OCI-M2 (cell line): ENCODE measurements around the gene GPC6.

ENCODE experiments used
- DNase-seq: peaks from one replicate; lab custom pipeline; 2025; ENCODE audit not compliant: unreplicated experiment; lab: John Stamatoyannopoulos, UW

Gene GPC6

DNA sequence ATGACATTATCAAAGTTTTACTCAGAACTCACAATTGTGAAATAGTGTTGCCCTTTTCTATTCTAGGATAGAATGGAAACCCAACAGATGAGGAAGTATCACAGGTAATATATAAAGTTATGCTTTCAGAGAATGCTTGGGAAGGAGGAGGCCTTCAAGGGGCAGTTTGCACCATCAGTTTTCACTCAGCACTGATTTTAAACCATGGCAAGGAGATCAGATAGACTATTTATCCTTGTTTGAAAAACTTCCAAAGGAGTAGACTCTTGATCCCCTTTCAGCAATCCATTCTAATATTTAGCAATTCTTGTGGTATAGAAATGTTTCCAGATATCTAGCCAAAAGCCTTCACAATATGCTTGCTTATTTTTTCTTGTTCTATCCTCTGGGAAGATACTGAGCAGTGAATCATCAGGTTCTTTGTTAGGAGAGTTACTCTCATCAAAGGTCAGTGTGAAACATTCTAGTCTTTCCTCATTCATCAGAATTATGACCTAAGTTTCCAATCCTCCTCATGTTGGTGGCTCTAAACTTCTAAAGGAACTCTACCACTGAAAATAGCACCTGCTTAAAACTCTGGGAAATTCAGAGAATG, 3.8 kb downstream of the GPC6 start:
- DNase-seq, result no peak

DNA sequence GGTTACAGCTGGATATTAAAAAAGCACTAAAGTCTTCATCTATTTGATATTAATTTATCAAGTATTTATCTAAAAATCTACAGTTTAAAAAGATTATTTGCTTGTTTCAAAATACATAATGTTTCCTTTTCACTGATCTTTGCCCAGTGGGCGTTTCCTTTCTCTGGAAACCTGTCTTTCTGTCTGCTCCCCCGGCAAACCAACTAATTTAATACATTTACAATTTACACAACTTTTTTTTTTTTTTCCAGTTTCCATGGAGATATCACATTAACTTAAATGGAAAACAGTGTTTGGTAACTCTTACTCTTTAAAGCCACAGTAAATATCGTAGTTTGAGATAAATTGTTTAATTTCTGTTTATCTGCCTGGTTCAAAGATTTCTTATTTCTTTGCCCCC, 5.3 kb downstream of the GPC6 start:
- no peak for DNase-seq

DNA sequence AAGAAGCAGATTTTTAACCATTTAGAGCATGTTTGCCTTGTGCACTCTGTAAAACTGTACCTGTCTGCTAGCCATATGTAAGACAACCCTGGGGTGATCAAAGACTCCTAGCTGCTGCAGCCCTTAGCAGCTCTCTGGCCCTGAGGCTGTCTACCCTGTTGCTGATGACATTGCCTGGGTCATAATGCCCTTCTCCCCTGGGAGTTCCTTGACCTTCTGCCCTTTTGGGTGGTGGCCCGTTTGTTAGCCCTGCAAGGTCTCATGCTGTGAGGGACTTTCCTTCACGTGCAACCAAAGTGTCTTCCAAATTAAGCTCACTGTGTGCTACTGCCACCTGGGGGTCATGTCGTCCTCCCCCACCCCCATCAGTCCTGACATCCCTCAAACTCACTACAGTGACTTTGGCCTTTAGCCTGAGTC, 7.4 kb downstream of the GPC6 start:
- no peak for DNase-seq

DNA sequence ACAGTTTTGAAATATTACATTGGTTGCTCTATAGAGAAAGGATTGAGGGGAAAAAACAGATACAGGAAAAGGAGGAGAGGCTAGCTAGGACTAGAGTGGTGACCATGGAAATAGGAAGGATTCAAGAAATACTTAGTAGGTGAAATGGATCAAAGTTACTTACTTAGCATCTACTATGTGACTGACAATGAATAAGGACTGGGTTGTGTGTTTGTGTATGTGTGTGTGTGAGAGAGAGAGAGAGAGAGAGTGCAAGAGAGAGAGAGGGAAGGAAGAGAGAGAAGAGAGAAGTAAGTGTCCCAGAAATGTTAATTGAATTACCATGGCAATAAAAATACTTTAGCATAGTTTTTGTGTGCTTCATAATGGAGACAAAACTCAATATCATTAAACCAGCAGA, 7.9 kb downstream of the GPC6 start:
- no peak for DNase-seq

DNA sequence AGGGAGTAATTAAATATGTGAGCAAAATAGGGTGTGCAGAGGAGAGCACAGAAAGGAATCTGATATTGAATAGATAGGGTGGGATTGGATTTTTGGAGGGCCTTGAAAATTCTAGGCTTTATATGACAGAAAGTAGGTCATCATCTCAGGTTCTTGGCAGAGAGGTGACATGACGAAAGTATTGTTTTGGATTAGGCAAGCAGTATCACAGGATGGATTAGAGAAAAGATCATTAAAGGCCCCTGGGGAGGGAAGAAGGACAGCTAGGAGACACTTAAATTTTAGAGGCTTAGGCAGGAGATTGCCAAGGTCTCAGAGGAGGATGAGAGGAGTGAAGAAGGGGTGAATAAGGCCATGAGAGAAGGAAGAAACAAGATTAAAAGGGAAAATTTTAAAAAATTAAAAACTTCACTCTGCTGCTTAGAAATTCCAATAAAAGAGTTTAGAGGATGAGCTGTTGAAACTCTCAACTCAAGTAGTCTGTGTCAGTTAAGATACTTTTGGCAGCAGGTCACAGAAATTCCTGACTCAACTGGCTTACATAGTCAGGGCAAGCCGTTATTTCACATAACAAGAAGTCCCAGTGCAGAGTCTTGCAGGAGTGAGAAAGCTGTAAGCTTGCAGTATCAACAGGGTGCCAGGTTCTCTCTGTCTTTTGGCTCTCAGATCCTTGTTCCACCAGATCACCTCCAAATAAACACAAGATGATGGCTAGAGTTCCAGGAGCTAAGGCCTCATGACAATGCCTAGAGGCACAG, 8.8 kb downstream of the GPC6 start:
- no peak for DNase-seq

DNA sequence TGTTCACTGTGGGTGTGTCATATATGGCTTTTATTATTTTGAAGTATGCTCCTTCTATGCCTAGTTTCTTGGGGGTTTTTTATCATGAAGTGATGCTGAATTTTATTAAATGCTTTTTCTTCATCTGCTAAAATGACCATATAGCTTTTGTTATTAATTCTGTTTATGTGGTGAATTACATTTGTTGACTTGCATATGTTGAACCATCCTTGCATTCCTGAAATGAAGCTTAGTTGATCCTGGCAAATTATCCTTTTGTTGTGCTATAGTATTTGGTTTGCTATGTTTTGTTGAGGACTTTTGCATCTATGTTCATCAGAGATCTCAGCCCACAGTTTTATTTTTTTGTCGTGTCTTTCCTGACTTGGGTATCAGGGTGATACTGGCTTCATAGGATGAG, 12.1 kb downstream of the GPC6 start:
- DNase-seq, result no peak

DNA sequence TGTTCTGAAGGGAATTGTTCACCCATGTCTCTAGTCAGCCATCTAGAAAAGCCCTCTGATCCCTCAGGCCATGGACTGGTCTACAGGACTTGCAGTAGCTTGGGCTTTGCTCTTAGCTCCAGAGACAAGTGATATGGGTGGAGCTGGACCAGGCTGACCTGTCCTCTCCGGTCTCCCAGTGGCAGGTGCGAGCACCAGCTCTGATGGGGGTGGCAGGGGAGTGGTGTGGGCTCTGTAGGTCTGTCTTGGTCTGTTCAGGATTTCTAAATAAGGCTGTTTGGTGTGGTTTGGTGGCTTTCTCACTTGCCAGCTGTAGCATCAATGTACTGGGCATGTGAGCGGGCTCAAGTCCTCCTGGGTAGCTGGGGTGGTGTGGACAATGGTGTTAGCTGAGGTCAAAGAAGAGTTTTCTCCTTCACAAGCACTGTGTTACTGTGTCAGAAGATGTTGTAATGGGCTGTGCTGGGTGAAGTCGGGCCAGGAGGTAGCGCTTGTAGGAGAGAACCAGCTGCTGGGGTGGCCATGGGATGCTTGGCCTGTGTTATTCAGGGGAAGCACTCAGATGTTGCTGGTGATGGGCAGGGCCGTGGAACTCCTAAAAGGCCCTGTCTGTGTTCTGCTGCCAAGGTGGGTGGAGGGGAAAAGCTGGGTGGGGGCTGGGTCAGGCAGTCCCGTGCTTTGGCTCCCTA, 16.9 kb downstream of the GPC6 start:
- no peak for DNase-seq

DNA sequence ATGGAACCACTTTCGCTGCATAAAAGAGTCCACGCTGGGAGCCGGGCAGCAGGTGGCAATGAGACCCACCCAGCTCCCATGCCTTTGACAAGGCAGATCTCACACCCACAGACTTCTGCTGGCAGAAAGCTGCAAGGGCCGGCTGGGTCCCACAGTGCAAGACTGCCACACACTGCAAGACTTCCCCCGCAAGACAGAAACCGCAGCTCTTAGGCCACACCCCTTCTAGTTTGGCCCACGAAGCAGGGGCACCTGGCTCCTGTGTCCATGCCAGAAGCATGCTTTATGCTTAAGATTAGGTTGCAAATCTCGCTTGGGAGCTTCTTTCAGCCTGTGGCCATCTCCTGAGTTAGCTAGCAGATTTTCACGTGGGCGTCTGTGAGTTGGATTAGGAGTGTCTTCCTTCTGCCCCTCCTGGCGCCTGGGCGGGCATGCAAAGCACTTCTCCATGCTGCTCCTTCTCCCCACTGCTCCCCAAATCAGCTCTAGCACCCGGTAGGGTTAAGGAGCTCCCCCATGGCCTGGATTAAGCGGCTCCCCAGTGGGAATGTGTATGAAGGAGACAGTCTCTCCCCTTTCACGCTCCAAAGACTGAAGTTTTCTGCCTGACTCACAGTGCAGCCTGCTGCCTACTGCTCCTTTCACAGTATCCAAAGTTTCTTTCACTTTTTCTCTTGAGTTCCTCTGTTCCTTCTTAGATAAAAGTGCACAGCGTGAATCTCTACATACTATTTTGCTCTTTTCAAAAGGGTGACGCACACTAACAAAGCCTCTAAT, 17.7 kb downstream of the GPC6 start:
- DNase-seq, result no peak

DNA sequence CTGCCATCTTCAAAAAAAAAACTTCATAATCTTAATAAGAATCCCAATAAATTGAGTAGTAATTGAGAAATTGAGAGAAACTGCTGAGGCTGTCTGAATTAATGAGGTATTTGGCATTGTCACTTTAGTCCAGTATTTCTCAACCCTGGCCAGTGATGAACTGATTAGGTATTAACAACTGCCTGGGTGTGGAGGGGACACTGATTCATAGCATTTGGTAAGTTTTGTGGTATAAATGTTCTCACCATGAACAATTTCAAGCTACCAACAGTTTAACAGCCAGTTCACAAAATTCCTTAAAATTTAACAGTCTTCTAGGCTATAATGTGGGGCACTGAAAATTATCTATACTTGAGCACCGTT, 18.3 kb downstream of the GPC6 start:
- no peak for DNase-seq

DNA sequence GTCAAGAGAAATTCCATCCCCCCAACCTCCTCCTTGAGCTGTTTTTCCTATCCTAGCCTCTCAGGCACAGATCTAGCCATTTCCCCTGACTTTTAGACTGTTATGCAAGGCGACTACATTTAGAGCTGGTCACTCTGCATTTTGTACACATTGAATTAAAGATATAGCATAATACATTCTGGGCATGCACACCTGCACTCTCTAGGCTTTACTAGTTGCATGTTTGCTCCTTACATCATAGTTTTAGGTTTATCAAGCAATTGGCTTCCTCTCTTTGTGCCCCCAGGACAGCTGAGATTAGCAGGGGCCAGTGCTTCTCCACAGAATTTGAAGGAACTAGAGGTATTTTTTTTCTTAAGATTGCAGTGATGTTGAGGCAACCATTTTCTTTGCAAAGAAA, 19.5 kb downstream of the GPC6 start:
- DNase-seq, result no peak

DNA sequence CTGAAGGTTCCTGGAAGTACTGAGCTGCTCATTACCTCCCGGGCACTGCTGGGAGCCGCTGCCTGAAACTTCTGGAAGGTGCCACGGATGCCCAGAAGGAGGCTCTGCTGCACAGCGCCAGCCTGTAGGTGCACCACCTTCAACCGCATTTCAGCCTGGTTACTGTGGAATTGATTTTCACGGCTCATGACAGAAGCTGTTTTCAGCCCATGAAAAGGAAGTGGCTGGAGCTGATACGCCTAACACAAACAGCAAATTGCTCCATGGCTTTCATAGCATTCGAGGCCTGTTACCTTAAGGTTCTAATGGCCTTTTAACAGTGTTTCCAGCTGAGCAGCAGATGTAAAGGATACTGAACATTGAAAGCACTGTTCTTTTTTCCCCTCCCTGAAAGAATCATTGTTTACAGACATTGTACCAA, 22.0 kb downstream of the GPC6 start:
- no peak for DNase-seq

DNA sequence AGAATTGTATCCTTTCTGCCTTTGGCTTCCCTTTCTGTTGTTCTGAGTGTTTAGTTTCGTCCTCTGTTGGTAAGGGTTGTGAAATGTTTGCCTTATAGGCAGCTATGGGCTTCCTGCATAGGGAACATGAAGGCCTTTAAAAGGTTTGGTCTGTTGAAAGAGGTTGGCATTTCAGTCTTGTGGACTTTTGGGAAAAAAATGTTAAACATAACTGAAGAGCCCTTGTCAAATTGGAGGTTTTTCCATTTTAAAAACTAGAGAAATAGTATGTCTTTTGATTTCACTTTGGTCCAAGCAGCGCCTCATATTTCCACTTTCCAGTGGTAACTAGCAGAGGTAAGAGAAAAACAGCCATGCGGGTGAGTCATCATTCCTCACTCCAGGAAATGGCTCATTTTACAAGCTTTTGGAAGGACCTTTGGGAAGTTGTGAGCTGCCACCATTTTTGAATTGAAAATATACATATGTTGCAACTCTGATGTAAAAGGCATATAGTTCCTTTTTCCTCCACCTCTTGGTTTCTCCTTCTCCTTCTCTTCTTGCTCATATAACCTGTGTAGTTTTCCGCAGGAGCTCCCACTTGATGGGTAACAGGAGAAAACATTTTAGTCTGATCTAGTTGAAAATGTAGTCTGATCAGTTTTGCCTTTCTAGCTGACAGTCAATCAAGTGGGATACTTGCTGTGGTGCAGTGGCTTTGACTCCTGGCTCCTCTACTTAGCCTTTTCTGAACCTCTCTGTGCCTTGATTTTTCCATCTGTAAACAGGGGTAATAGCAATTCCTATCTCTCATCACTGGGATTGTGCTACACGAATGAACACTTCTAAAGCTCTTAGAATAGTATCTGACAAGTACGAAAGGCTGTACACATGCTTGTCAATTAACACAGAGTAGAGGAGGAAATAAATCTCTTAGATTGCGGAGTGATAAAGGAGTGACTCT, 23.0 kb downstream of the GPC6 start:
- DNase-seq, result no peak

DNA sequence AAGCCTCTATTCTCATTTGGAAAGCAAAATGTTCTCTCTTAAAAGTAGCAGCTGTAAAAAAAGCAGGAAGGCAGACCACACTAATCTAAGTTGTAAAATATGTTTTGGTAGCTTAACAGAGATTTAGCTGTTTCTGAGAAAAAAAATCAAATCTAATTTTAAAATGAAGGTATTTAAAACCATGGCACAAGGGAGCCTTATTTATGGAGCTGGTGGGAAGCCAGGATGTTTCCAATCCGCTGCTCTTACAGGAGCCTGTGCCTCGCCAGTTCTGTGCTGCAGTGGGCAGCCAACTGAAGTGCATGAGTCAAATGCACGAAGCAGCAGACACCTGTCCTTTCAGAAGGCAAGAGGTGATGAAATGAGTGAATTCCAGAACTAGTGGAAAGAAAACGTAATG, 28.2 kb downstream of the GPC6 start:
- DNase-seq, result no peak

DNA sequence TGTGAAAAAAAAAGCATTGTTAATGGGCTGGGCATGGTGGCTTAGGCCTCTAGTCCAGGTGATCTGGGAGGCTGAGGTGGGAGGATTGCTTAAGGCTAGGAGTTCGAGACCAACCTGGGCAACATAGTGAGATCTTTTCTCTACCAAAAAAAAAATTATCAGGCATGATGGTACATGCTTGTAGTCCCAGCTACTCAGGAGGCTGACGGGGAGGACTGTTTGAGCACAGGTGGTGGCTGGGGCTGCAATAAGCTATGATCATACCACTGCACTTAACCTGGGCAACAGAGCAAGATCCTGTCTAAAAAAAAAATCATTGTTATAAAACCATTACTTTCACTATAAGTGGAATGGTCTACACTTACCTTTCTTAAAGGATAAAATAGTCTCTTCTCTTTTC, 30.4 kb downstream of the GPC6 start:
- DNase-seq, result no peak

DNA sequence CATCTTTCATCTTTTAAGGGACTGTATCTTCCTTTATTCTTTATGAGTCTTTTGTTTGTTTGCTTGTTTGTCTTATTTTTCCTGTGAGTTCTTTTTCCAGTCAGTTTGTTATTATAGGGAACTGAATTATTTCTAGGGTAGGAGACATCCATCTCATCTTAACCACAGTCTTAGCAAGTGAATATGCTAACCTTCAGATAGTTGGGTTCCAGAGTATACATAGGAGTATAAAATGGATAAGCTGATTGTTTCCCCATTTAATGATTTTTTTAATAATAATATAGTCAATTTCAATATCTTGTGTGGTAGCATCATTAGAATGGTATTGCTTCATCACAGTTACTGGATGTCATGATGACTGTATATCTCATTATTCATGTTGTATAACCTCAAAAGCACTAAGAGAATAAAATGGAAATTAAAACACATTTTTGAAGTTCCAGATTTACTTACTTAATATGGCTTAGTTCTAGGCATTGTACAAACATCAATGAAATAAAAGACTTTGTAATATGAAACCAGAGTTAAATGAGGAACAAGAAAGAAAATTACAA, 33.0 kb downstream of the GPC6 start:
- DNase-seq, result no peak

DNA sequence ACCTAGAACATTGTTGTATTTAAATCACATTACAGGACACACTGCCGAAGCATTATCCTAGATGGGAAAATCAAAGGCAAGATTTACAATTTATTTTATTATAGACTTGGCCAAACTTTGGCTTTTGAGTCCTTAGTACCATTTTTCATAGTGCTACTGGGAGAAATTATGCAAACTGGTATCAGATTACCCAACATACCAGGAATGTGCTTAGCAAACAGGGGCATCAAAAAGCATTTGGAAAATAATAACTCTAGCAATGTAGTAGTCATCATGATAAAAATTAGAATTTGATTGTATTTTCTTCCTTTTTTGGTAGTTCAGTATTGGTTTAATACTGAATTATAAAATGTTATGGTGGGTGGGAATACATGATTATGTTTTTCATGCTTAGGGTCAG, 34.0 kb downstream of the GPC6 start:
- DNase-seq, result no peak

DNA sequence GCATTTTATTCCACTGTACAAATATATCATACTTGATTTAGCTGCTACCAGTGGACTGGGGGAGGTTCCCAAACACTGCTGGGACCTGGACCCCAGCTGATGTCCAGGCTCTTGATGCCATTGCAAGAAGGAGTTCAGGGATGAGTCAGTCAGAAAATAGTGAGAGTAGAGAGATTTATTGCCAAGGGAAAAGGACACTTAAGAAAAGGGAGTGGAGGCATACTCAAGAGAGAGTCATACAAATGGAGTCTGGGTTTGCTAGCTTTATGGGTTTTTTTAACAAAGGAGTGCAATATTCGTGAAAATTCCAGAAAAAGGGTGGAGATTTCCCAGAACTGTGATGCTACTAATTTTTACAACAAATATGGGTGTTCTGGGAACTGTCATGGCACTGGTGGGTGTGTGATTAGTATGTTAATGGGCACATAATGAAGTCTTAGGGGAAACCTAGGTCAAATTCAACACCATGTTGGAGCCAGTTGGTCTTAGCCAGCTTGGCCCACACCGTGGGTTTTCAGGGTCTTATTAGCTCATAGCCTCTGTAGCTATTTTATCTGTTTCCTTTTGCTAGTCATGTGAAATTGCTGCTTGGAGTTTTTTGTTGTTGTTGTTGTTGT, 36.2 kb downstream of the GPC6 start:
- no peak for DNase-seq

DNA sequence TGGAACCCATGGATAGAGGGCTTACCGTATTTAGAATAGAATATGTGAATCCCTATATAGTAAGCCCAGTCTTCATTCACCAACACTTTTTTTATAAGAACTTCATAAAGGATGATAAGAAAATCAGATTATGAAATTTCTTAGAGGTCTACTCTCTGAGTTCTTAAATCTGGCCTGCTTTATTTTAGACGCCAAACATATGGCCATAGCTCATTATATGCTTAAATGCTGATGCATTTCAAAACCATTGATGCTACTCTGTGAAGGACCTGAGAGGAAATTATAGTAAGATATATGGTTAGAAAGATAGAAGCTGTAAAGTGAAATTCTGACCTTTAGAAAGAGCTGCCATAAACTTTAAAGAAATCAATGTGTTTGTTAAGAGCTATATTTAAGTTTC, 38.3 kb downstream of the GPC6 start:
- no peak for DNase-seq

DNA sequence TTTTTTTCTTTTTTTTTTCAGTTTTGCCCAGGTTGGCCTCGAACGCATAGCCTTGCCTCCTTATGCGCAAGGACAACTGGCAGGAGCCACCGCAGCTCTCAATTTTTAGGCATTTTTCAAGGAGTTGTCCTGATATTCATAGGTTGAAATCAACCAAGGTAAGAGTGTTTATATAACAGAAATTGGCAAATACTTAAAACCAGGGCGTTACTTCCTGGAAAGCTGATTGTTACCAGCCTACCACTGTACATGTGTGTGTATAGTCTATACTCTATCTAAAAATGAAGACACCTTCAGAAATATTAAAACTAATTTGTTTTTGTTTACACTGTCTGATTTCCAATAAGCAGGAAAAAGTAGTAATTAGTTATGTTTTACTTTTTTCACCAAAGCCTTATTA, 39.2 kb downstream of the GPC6 start:
- no peak for DNase-seq

DNA sequence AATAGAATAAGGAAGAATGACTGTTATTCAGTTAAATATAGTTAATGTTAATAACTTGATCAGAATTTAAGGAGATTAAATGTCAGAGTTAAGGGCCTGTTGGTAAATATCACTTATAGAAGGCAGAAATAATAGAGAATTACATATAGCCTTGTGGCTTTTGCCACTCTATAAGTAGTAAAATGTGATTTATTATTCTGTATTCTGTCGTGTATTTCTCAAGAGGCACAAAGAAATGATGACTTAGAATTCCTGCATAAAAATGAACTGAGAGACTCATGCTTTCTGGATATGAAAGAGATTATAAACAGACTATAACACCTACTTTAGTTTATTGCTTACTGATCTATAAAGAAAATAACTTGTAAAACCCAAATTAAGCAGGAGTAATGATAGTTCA, 40.1 kb downstream of the GPC6 start:
- DNase-seq, result no peak
